HEK293 (cell line): ENCODE results near the gene LCN6.

Experiments used
- CTCF ChIA-PET: fragments of 350-600 bp; formaldehyde crosslinking; extraction: SDS; loops from one replicate; lab custom pipeline; 2021; ENCODE audit warnings: antibody characterized with exemption; lab: Yijun Ruan, JAX
- POLR2A ChIA-PET: fragments of 300-600 bp; formaldehyde crosslinking; extraction: SDS; loops from one replicate; lab custom pipeline; 2020; ENCODE audit warnings: antibody characterized with exemption, inconsistent platforms; lab: Yijun Ruan, JAX
- H3K27ac ChIP-seq: fragments of 200-500 bp; sonication (Bioruptor generic); 2 replicates; pipeline ENCODE4 v1.5.1; 2014; ENCODE audit warnings: low read depth, low read length, control low read depth, inconsistent platforms; ENCODE audit errors: extremely low read depth
- H3K36me3 ChIP-seq, 2 experiments: fragments of 200-500 bp in 1 of 2; sonication (Bioruptor generic) in 1 of 2; 1 replicate in 1 of 2; 2 replicates in 1 of 2; pipeline ENCODE4 v1.5.1; 2014 to 2017; ENCODE audit warnings: inconsistent platforms in 2 of 2, low read length in 2 of 2; ENCODE audit not compliant: control insufficient read depth in 2 of 2, insufficient read depth in 1 of 2
- H3K4me1 ChIP-seq: fragments of 200-500 bp; sonication (Bioruptor generic); 2 replicates; pipeline ENCODE4 v1.5.1; 2014; ENCODE audit warnings: mild to moderate bottlenecking, low read length, inconsistent platforms; ENCODE audit not compliant: control insufficient read depth, insufficient read depth
- H3K4me3 ChIP-seq: 2 replicates; pipeline ENCODE4 v1.5.1; 2011; ENCODE audit warnings: low read depth, mild to moderate bottlenecking, control low read depth, low read length, moderate library complexity
- H3K9me3 ChIP-seq: fragments of 200-500 bp; sonication (Bioruptor generic); 2 replicates; pipeline ENCODE4 v1.5.1; 2014; ENCODE audit warnings: low read depth, low read length, inconsistent platforms; ENCODE audit not compliant: control insufficient read depth, insufficient read depth
- GLIS1 ChIP-seq: fragments of 450-650 bp; formaldehyde crosslinking; IDR thresholded peaks from 2 replicates; pipeline ENCODE4 v1.5.1; 2016; ENCODE audit warnings: missing biosample characterization, missing genetic modification characterization
- GLIS2 ChIP-seq: fragments of 450-650 bp; formaldehyde crosslinking; IDR thresholded peaks from 2 replicates; pipeline ENCODE4 v1.5.1; 2016; ENCODE audit warnings: missing biosample characterization, missing genetic modification characterization
- HIC1 ChIP-seq: fragments of 450-650 bp; formaldehyde crosslinking; IDR thresholded peaks from 2 replicates; pipeline ENCODE4 v1.5.1; 2016; ENCODE audit warnings: missing biosample characterization, missing genetic modification characterization
- HOXA7 ChIP-seq: sonication (generic); formaldehyde crosslinking; IDR thresholded peaks from 2 replicates; pipeline ENCODE4 v1.8.1; 2022; ENCODE audit warnings: missing genetic modification reagents, borderline replicate concordance
- HOXC10 ChIP-seq: sonication (generic); formaldehyde crosslinking; IDR thresholded peaks from 2 replicates; pipeline ENCODE4 v1.8.1; 2023; ENCODE audit warnings: mild to moderate bottlenecking, missing genetic modification reagents
- KLF1 ChIP-seq: fragments of 450-650 bp; formaldehyde crosslinking; IDR thresholded peaks from 2 replicates; pipeline ENCODE4 v1.5.1; 2016; ENCODE audit warnings: missing biosample characterization, missing genetic modification characterization
- PRDM10 ChIP-seq: fragments of 450-650 bp; formaldehyde crosslinking; IDR thresholded peaks from 2 replicates; pipeline ENCODE4 v1.5.1; 2016; ENCODE audit warnings: missing biosample characterization, missing genetic modification characterization
- ZBTB17 ChIP-seq: fragments of 450-650 bp; formaldehyde crosslinking; IDR thresholded peaks from 2 replicates; pipeline ENCODE4 v1.5.1; 2016; ENCODE audit warnings: missing biosample characterization, missing genetic modification characterization
- ZBTB20 ChIP-seq: fragments of 450-650 bp; formaldehyde crosslinking; IDR thresholded peaks from 2 replicates; pipeline ENCODE4 v1.5.1; 2016; ENCODE audit warnings: missing biosample characterization, missing genetic modification characterization
- ZFP41 ChIP-seq: fragments of 450-650 bp; formaldehyde crosslinking; IDR thresholded peaks from 2 replicates; pipeline ENCODE4 v1.5.1; 2016; ENCODE audit warnings: missing biosample characterization, missing genetic modification characterization, borderline replicate concordance
- ZFP69B ChIP-seq: fragments of 450-650 bp; formaldehyde crosslinking; IDR thresholded peaks from 2 replicates; pipeline ENCODE4 v1.5.1; 2016; ENCODE audit warnings: missing biosample characterization, missing genetic modification characterization
- ZNF274 ChIP-seq, 2 experiments: fragments of 200-500 bp in 1 of 2; fragments of 450-650 bp in 1 of 2; sonication (Bioruptor generic) in 1 of 2; formaldehyde crosslinking in 1 of 2; IDR thresholded peaks; 2 replicates each; pipeline versions ENCODE4 v1.5.1 to v1.6.1; 2014 to 2016; ENCODE audit warnings: borderline replicate concordance in 1 of 2, inconsistent platforms in 1 of 2, low read length in 1 of 2, missing biosample characterization in 1 of 2, missing genetic modification characterization in 1 of 2
- ZNF341 ChIP-seq: fragments of 450-650 bp; formaldehyde crosslinking; IDR thresholded peaks from 2 replicates; pipeline ENCODE4; 2016; ENCODE audit warnings: low read depth, missing biosample characterization, missing genetic modification characterization
- ZNF433 ChIP-seq: fragments of 450-650 bp; formaldehyde crosslinking; IDR thresholded peaks from 2 replicates; pipeline ENCODE4 v1.5.1; 2016; ENCODE audit warnings: missing biosample characterization, missing genetic modification characterization, low read depth
- ZNF514 ChIP-seq: fragments of 450-650 bp; formaldehyde crosslinking; IDR thresholded peaks from 2 replicates; pipeline ENCODE4 v1.5.1; 2016; ENCODE audit warnings: missing biosample characterization, missing genetic modification characterization
- ZNF549 ChIP-seq: fragments of 450-650 bp; IDR thresholded peaks from 2 replicates; pipeline ENCODE4 v1.5.1; 2018; ENCODE audit warnings: missing biosample characterization, missing genetic modification characterization, mild to moderate bottlenecking, inconsistent platforms, moderate library complexity
- ZNF600 ChIP-seq: fragments of 450-650 bp; formaldehyde crosslinking; IDR thresholded peaks from 2 replicates; pipeline ENCODE4 v1.5.1; 2016; ENCODE audit warnings: missing biosample characterization, missing genetic modification characterization
- TF ChIP-seq, protein P1 (sequence below): fragments of 450-650 bp; formaldehyde crosslinking; IDR thresholded peaks from 2 replicates; pipeline ENCODE4 v1.5.1; 2016; ENCODE audit warnings: missing biosample characterization, missing genetic modification characterization

Gene LCN6

GRCh38 chr9:136725612-136726011 lies 22.7 kb downstream of the LCN6 start:
- H3K4me3 ChIP-seq = no peak overlapping the region
- no peaks in the 10 kb centered on the region; the same call in 1 of the 2 replicates for H3K4me1 ChIP-seq
- peaks cover 0 to 64% of the 10 kb centered on the region in 2 experiments; a peak in 2 of 3 replicates for H3K36me3 ChIP-seq
- TF ChIP-seq ZFP41 = no peak
- peak; percentile 76 for TF ChIP-seq ZBTB17 (tag by site-specific recombination)
- peak; percentile 58 for TF ChIP-seq ZNF341 (tag by site-specific recombination)
- TF ChIP-seq HOXC10 (CRISPR knock-in tag) = no peak
- no peak for TF ChIP-seq ZNF600
- TF ChIP-seq ZBTB20 = 0 out of 2 replicates have a peak, but pooled peaks have one; percentile 43
- TF ChIP-seq PRDM10 = peak; percentile 54; the same call in 1 of the 2 replicates
- TF ChIP-seq, protein P1, sequence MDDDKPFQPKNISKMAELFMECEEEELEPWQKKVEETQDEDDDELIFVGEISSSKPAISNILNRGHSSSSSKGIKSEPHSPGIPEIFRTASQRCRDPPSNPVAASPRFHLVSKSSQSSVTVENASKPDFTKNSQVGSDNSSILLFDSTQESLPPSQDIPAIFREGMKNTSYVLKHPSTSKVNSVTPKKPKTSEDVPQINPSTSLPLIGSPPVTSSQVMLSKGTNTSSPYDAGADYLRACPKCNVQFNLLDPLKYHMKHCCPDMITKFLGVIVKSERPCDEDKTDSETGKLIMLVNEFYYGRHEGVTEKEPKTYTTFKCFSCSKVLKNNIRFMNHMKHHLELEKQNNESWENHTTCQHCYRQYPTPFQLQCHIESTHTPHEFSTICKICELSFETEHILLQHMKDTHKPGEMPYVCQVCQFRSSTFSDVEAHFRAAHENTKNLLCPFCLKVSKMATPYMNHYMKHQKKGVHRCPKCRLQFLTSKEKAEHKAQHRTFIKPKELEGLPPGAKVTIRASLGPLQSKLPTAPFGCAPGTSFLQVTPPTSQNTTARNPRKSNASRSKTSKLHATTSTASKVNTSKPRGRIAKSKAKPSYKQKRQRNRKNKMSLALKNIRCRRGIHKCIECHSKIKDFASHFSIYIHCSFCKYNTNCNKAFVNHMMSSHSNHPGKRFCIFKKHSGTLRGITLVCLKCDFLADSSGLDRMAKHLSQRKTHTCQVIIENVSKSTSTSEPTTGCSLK (tag by site-specific recombination) = no peak
- TF ChIP-seq GLIS2 (tag by site-specific recombination) = peak; percentile 45
- no peak for TF ChIP-seq ZNF274 (IDR thresholded peaks at IDR 0.05; ENCODE audit: low read length)
- TF ChIP-seq ZNF274 (tag by site-specific recombination; IDR thresholded peaks at IDR 0.05; ENCODE audit: borderline replicate concordance) = no peak
- no peak for TF ChIP-seq HOXA7 (CRISPR knock-in tag)
- TF ChIP-seq ZNF514 (tag by site-specific recombination) = no peak
- TF ChIP-seq GLIS1 (tag by site-specific recombination) = peak; percentile 49; the same call in 1 of the 2 replicates
- TF ChIP-seq ZNF433 (tag by site-specific recombination) = no peak
- no peak for TF ChIP-seq ZFP69B (tag by site-specific recombination)
- 0 out of 2 replicates have a peak, but pooled peaks have one; percentile 15 for TF ChIP-seq KLF1 (tag by site-specific recombination)
- peak overlapping the region; percentile 71 for H3K27ac ChIP-seq
- H3K9me3 ChIP-seq = no peaks in the 10 kb centered on the region
- ChIA-PET POLR2A (interaction anchor here (0.8 to 1.5 kb wide), 4 partner anchors 9 to 345 kb away, joined by 3 to 11 read pairs (median 8); partner anchors contain the start of gene SAPCD2), CTCF (interaction anchor here (0.6 to 0.9 kb wide), 5 partner anchors 10 to 338 kb away, joined by 3 to 5 read pairs (median 3); no protein-coding TSS in a partner anchor)

DNA sequence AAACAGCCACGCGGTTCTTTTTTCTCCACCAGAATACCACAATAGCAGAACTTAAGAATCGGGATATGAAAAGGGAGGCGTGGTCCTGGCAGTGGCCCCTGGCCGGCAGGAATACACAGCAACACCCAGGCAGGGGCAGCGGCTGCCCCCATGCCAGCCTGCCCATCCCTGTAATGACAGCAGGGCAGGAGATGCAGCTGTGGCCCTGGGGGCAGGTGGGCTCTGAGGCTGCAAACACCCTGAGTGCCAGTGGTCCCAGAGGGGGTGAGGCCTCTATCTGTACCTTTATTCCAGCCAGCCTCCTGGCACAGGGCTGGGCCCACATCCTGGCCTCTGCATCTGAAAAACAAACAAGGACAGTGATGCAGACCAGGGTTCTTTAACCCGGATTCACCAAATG lies 23.6 kb downstream of the LCN6 start:
- CTCF ChIA-PET = no interaction called here
- no peak overlapping the region for H3K27ac ChIP-seq
- TF ChIP-seq ZNF549 (tag by site-specific recombination) = no peak
- TF ChIP-seq HIC1 (tag by site-specific recombination) = peak; percentile 65
- peak; percentile 42; the same call in 1 of the 2 replicates for TF ChIP-seq ZFP69B (tag by site-specific recombination)
- no peaks in the 10 kb centered on the region; the same call in 1 of the 2 replicates for H3K4me1 ChIP-seq
- H3K9me3 ChIP-seq = no peaks in the 10 kb centered on the region
- POLR2A ChIA-PET = interaction anchor here (0.8 to 3.8 kb wide), 4 partner anchors 11 to 346 kb away, joined by 3 to 25 read pairs (median 8); partner anchors contain the start of genes DIPK1B and SAPCD2
- H3K4me3 ChIP-seq = no peak overlapping the region
- peaks cover 0 to 64% of the 10 kb centered on the region in 2 experiments; a peak in 2 of 3 replicates for H3K36me3 ChIP-seq
